ENCODE data around the gene PPP1R14B.

PPP1R14B gene

GRCh38 chr11:64246871-64247728, at the start of gene PPP1R14B:
Gene PPP1R14B, minus strand, starts transcription at chr11:64246943. Its CDS starts 270 bp downstream, at chr11:64246673.
- ATAC-seq, result peak; percentile 66
- H3K9me3 Mint-ChIP-seq, result no peaks in the 10 kb centered on the region
- peak; percentile 77 for DNase-seq
- no peaks in the 10 kb centered on the region for H3K27me3 Mint-ChIP-seq
- peak within 1 kb of the TSS; percentile 95 to 96 for H3K27ac Mint-ChIP-seq
- H3K4me1 Mint-ChIP-seq, result peaks cover 72% of the 10 kb centered on the region
- H3K4me3 Mint-ChIP-seq, result peak within 1 kb of the TSS; percentile 95 to 96

- Mint-ChIP-seq H3K27ac (no peak overlapping the region), H3K27me3 (peaks cover 92% of the 10 kb centered on the region)
These were observed 49.5 kb upstream of the PPP1R14B start for GRCh38 chr11:64296236-64296635.

GRCh38 chr11:64295760-64296159, 49.0 kb upstream of the PPP1R14B start:
- H3K4me3 Mint-ChIP-seq, result no peak overlapping the region
- no peak overlapping the region for H3K27ac Mint-ChIP-seq
- peaks cover 92% of the 10 kb centered on the region for H3K27me3 Mint-ChIP-seq
- no peaks in the 10 kb centered on the region for H3K9me3 Mint-ChIP-seq
- no peak for DNase-seq
- ATAC-seq, result no peak
- peaks cover 48% of the 10 kb centered on the region for H3K4me1 Mint-ChIP-seq

More at GRCh38 chr11:64296236-64296635, 49.5 kb upstream of the PPP1R14B start:
- Mint-ChIP-seq H3K9me3 (no peaks in the 10 kb centered on the region), H3K4me3 (no peak overlapping the region), H3K4me1 (peaks cover 47% of the 10 kb centered on the region)
- no peak for ATAC-seq
- DNase-seq, result no peak

GRCh38 chr11:64294774-64295173, 48.0 kb upstream of the PPP1R14B start:
- no peak for ATAC-seq
- Mint-ChIP-seq H3K4me3 (no peak overlapping the region), H3K4me1 (peaks cover 41% of the 10 kb centered on the region), H3K9me3 (no peaks in the 10 kb centered on the region), H3K27me3 (peaks cover 89% of the 10 kb centered on the region), H3K27ac (no peak overlapping the region)
- no peak for DNase-seq

GRCh38 chr11:64292460-64293254, 45.9 kb upstream of the PPP1R14B start:
- DNase-seq, result no peak
- peak overlapping the region; percentile 46 to 77 for H3K4me3 Mint-ChIP-seq
- peaks cover 68% of the 10 kb centered on the region for H3K27me3 Mint-ChIP-seq
- H3K4me1 Mint-ChIP-seq, result peaks cover 26% of the 10 kb centered on the region
- H3K9me3 Mint-ChIP-seq, result no peaks in the 10 kb centered on the region
- H3K27ac Mint-ChIP-seq, result peak overlapping the region in 1 of 2 donors; percentile 14
- ATAC-seq, result no peak

- ATAC-seq, result peak; percentile 52
- no peaks in the 10 kb centered on the region for H3K9me3 Mint-ChIP-seq
- peaks cover 60% of the 10 kb centered on the region for H3K27me3 Mint-ChIP-seq
- no peak for DNase-seq
- H3K27ac Mint-ChIP-seq, result no peak overlapping the region
- peak overlapping the region; percentile 46 to 77 for H3K4me3 Mint-ChIP-seq
- H3K4me1 Mint-ChIP-seq, result peaks cover 25% of the 10 kb centered on the region
These were observed 45.2 kb upstream of the PPP1R14B start for GRCh38 chr11:64291752-64292459.

- peak; percentile 13 for ATAC-seq
- H3K4me3 Mint-ChIP-seq, result peak within 1 kb of the TSS; percentile 61 to 64
- peaks cover 54% of the 10 kb centered on the region for H3K27me3 Mint-ChIP-seq
- no peaks in the 10 kb centered on the region for H3K9me3 Mint-ChIP-seq
- peaks cover 31% of the 10 kb centered on the region for H3K4me1 Mint-ChIP-seq
- no peak within 1 kb of the TSS for H3K27ac Mint-ChIP-seq
- DNase-seq, result no peak
These were observed 44.6 kb upstream of the PPP1R14B start, which contains the start of gene KCNK4 for GRCh38 chr11:64291262-64291751. Gene KCNK4, plus strand, starts transcription at chr11:64291302. Its CDS starts 1,717 bp downstream, at chr11:64293019.

- H3K27ac Mint-ChIP-seq, result no peak overlapping the region
- ATAC-seq (no peak), DNase-seq (no peak)
- peaks cover 34% of the 10 kb centered on the region for H3K4me1 Mint-ChIP-seq
- H3K9me3 Mint-ChIP-seq, result no peaks in the 10 kb centered on the region
- H3K4me3 Mint-ChIP-seq, result peak overlapping the region; percentile 61 to 64
- H3K27me3 Mint-ChIP-seq, result peaks cover 47% of the 10 kb centered on the region
These were observed 43.9 kb upstream of the PPP1R14B start for GRCh38 chr11:64290352-64291261.

GRCh38 chr11:64289002-64289564, 42.3 kb upstream of the PPP1R14B start:
- peaks cover 38% of the 10 kb centered on the region for H3K4me1 Mint-ChIP-seq
- H3K27me3 Mint-ChIP-seq, result peaks cover 32% of the 10 kb centered on the region
- no peaks in the 10 kb centered on the region for H3K9me3 Mint-ChIP-seq
- ATAC-seq (no peak), DNase-seq (no peak)
- no peak overlapping the region for H3K27ac Mint-ChIP-seq
- H3K4me3 Mint-ChIP-seq, result no peak overlapping the region

- no peaks in the 10 kb centered on the region for H3K9me3 Mint-ChIP-seq
- DNase-seq, result no peak
- H3K4me3 Mint-ChIP-seq, result no peak overlapping the region
- peak overlapping the region in 1 of 2 donors; percentile 10 for H3K27ac Mint-ChIP-seq
- H3K27me3 Mint-ChIP-seq, result peaks cover 25% of the 10 kb centered on the region
- peaks cover 45% of the 10 kb centered on the region for H3K4me1 Mint-ChIP-seq
- no peak for ATAC-seq
These were observed 41.6 kb upstream of the PPP1R14B start for GRCh38 chr11:64288353-64288750.

GRCh38 chr11:64287676-64288352, 41.1 kb upstream of the PPP1R14B start:
- Mint-ChIP-seq H3K4me3 (peak overlapping the region in 1 of 2 donors; percentile 24), H3K27ac (peak overlapping the region in 1 of 2 donors; percentile 10), H3K27me3 (peaks cover 19% of the 10 kb centered on the region), H3K9me3 (no peaks in the 10 kb centered on the region), H3K4me1 (peaks cover 47% of the 10 kb centered on the region)
- ATAC-seq (no peak), DNase-seq (no peak)

- H3K9me3 Mint-ChIP-seq, result no peaks in the 10 kb centered on the region
- H3K27ac Mint-ChIP-seq, result peak overlapping the region in 1 of 2 donors; percentile 66
- peaks cover 43% of the 10 kb centered on the region for H3K4me1 Mint-ChIP-seq
- peak overlapping the region; percentile 77 to 97 for H3K4me3 Mint-ChIP-seq
- ATAC-seq (no peak), DNase-seq (no peak)
- H3K27me3 Mint-ChIP-seq, result peaks cover 13% of the 10 kb centered on the region
These were observed 40.0 kb upstream of the PPP1R14B start for GRCh38 chr11:64286801-64287159.

- Mint-ChIP-seq H3K27me3 (peaks cover 11% of the 10 kb centered on the region), H3K27ac (peak overlapping the region in 1 of 2 donors; percentile 66), H3K4me3 (peak overlapping the region; percentile 77 to 97), H3K4me1 (peaks cover 43% of the 10 kb centered on the region), H3K9me3 (no peaks in the 10 kb centered on the region)
- ATAC-seq, result no peak
- no peak for DNase-seq
These were observed 39.4 kb upstream of the PPP1R14B start for GRCh38 chr11:64285885-64286800.

All from stimulated activated naive CD8-positive, alpha-beta T cell treated with anti-CD3 and anti-CD28 coated beads, Interleukin-15, amount 100 ng/mL, for 72 hours (primary cell).